ENCODE data around the gene SNX4.

- no peak for TF ChIP-seq CTCF (conservative IDR thresholded peaks at IDR 0.05; ENCODE audit: low read length)
- no peak for TF ChIP-seq EZH2phosphoT487 (IDR thresholded peaks at IDR 0.05; ENCODE audit: borderline replicate concordance, low read depth, low read length)
These were observed 79.4 kb downstream of the SNX4 start for GRCh38 chr3:125440559-125440955.

Measured in OCI-LY7 (cell line).